GM12891 (cell line): ENCODE data around the gene BPIFB1.

Experiments
- POLR2A ChIP-seq: IDR thresholded peaks from 2 replicates; pipeline ENCODE4 v1.6.1; 2011; ENCODE audit warnings: low read depth, low read length, control low read depth
- POLR2AphosphoS5 ChIP-seq: IDR thresholded peaks from 2 replicates; pipeline ENCODE4 v1.6.1; 2011; ENCODE audit warnings: low read depth, low read length, control low read depth
- POU2F2 ChIP-seq: IDR thresholded peaks from 2 replicates; pipeline ENCODE4 v1.6.1; 2011; ENCODE audit warnings: low read depth, mild to moderate bottlenecking, control low read depth, low read length, moderate library complexity
- TAF1 ChIP-seq: IDR thresholded peaks from 2 replicates; pipeline ENCODE4 v1.6.1; 2011; ENCODE audit warnings: low read depth, low read length, control low read depth

DNA sequence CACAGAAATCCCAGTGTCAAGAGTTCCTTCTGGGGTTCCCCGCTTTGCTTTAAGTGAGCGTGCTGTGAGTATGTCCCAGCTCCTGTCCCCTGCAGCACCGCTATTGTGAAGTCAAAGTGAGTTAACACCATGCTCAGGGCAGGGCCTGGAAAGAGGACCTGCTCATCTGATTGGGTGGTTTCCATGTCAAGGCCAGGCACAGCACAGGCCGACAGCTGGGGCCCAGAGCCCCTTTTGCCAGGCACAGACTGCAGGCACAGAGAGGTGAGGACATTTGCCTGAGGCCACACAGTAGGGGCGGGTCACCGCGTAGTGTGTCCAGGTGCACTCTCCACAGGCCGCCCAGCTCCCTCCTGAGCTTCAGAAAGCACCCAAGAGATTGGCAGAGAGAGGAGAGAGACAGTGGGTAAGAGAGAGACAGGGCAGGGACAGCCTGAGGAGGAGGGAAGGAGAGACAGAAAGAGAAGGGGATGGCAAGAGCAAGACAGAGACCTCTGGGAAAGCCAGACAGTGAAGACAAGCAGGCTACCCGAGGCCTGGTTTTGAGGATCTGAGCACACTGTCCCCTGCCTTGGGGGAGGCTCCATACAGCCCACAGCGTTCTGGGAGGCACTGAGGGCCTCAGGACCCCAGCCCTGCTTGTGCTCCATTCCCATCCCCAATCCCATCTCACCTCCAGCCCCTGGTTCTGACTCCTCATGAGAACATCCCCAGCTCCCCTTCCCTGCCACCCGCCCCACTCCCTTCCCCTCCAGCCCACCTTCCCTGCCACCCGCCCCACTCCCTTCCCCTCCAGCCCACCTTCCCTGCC, 6.5 kb upstream of the BPIFB1 start:
- TF ChIP-seq POLR2AphosphoS5 (no peak), POLR2A (no peak), POU2F2 (no peak), TAF1 (no peak)
